Lung (tissue), 12 donors: ENCODE data around the gene OLR1. TPM values are rescaled to one million over a fixed set of nuclear protein-coding genes. Genes with fewer than 3 reads are reported as not detected.

Experiments used
- ATAC-seq: fragments of 200-7000 bp; cut with Tn5 transposase; one replicate; pipeline ENCODE4 v1.9.1; 2020; ENCODE audit warnings: moderate number of reproducible peaks; ENCODE audit not compliant: insufficient read depth, low FRiP score
- DNase-seq, 3 donors: peaks; one replicate each; pipeline ENCODE4 v3.0.0-alpha.2; 2013 to 2017
- H3K27ac ChIP-seq, 2 donors: one replicate each; pipeline ENCODE4 v1.5.1; 2013; ENCODE audit warnings: mild to moderate bottlenecking in 2 of 2, moderate library complexity in 2 of 2, control low read depth in 1 of 2, inconsistent platforms in 1 of 2, low read depth in 1 of 2, low read length in 1 of 2
- H3K27me3 ChIP-seq, 3 donors: one replicate each; pipeline ENCODE4 v1.5.1; 2013; ENCODE audit warnings: low read length in 2 of 3; ENCODE audit not compliant: control insufficient read depth in 3 of 3, insufficient read depth in 3 of 3
- H3K36me3 ChIP-seq, 4 donors: one replicate each; pipeline ENCODE4 v1.5.1; 2013; ENCODE audit warnings: low read length in 4 of 4, mild to moderate bottlenecking in 1 of 4, moderate library complexity in 1 of 4; ENCODE audit not compliant: control insufficient read depth in 4 of 4, insufficient read depth in 4 of 4
- H3K4me1 ChIP-seq, 5 donors: one replicate each; pipeline ENCODE4 v1.5.1; 2013; ENCODE audit warnings: low read length in 5 of 5, mild to moderate bottlenecking in 2 of 5, moderate library complexity in 1 of 5; ENCODE audit not compliant: control insufficient read depth in 5 of 5, insufficient read depth in 5 of 5
- H3K4me3 ChIP-seq: one replicate; pipeline ENCODE4 v1.5.1; 2013; ENCODE audit warnings: mild to moderate bottlenecking, control low read depth, moderate library complexity
- H3K9ac ChIP-seq, 2 donors: one replicate each; pipeline ENCODE4 v1.5.1; 2013; ENCODE audit warnings: low read length in 2 of 2, control low read depth in 1 of 2; ENCODE audit not compliant: insufficient read depth in 1 of 2
- H3K9me3 ChIP-seq, 4 donors: one replicate each; pipeline ENCODE4 v1.5.1; 2013; ENCODE audit warnings: low read length in 3 of 4, mild to moderate bottlenecking in 1 of 4, moderate library complexity in 1 of 4; ENCODE audit not compliant: control insufficient read depth in 4 of 4, insufficient read depth in 3 of 4
- WGBS, 2 donors: extraction: QIAGEN DNeasy Blood & Tissue Kit; methylation state at CpG; one replicate each; pipeline ENCODE4 v1.1.7; 2013; 5-methylcytosine and 5-hydroxymethylcytosine counted together
- polyA plus RNA-seq, 2 donors: library from polyadenylated mRNA; stranded (reverse); fragments of 200-250 nt; gene quantifications; one replicate each; pipeline ENCODE4 v1.2.1, GENCODE V29; 2013
- total RNA-seq, 2 donors: library from RNA; depleted of rRNA in 1 of 2; stranded (reverse); fragments of >200 nt in 1 of 2; gene quantifications; one replicate each; pipeline ENCODE4 v1.2.1, GENCODE V29; 2014 to 2021
- TF ChIP-seq, protein P1 (sequence below): IDR thresholded peaks from 2 replicates; pipeline ENCODE4 v1.5.1; 2012; ENCODE audit warnings: mild to moderate bottlenecking; ENCODE audit errors: control extremely low read depth, extremely low read depth
- donor health status: control.
- donor health status: control.
- donor health status: Bipolar disorder and iron deficiency.
- donor health status: healthy.
- donor health status: DM: yes; HTN: yes; CAD: no.

Gene OLR1
- total and polyA plus RNA-seq, 4 donors: 11.3 to 52.1 (median 21.6) TPM

DNA sequence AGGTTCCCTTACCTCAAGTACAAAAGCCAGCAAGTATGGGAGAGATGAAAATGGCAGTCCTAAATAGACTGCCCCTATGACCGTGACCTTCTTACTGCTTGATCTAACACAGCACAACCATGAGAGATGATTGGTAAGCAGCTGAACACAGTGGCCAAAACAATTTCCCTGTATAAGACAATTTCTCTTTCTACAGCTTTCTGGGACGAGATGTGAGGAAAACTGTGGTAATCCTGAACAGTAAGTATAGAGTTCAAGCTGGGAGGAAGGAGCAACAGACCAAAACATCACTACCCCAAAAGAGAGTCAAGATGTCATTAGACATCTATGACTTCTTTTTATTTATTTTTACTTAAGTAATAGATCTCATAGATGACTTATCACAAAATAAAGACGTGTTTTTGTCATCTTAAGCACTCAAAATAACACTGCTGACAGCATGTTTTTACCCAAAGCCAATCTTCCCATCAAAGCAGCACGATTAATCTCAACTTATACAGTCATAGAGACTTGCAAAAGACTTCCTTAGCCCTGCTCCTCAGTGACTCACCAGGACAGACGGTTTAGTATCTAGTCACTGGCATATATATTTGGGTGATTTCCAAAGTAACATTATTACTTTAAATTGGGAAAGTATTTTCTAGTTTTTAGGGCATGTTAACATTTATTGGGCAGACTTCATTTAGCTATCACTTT is 10.6 kb upstream of the OLR1 start:
- 35 to 47% methylated on average over 5 of the region's 5 CpGs for WGBS, 2 donors
- H3K36me3 ChIP-seq: no peaks in the 10 kb centered on the region

GRCh38 chr12:10179776-10180181 is 7.8 kb upstream of the OLR1 start:
- H3K4me1 ChIP-seq: peaks cover 0 to 10% (median 0%) of the 10 kb centered on the region in 5 donors
- H3K9me3 ChIP-seq: no peaks in the 10 kb centered on the region
- no peak overlapping the region for H3K9ac ChIP-seq
- H3K4me3 ChIP-seq: no peak overlapping the region
- TF ChIP-seq, protein P1, sequence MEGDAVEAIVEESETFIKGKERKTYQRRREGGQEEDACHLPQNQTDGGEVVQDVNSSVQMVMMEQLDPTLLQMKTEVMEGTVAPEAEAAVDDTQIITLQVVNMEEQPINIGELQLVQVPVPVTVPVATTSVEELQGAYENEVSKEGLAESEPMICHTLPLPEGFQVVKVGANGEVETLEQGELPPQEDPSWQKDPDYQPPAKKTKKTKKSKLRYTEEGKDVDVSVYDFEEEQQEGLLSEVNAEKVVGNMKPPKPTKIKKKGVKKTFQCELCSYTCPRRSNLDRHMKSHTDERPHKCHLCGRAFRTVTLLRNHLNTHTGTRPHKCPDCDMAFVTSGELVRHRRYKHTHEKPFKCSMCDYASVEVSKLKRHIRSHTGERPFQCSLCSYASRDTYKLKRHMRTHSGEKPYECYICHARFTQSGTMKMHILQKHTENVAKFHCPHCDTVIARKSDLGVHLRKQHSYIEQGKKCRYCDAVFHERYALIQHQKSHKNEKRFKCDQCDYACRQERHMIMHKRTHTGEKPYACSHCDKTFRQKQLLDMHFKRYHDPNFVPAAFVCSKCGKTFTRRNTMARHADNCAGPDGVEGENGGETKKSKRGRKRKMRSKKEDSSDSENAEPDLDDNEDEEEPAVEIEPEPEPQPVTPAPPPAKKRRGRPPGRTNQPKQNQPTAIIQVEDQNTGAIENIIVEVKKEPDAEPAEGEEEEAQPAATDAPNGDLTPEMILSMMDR: no peak
- H3K27ac ChIP-seq: no peak overlapping the region
- WGBS, 2 donors: 60 to 80% methylated on average over 5 of the region's 5 CpGs
- DNase-seq: no peak
- H3K27me3 ChIP-seq: peaks cover 0 to 7% (median 0%) of the 10 kb centered on the region in 3 donors
- no peak for ATAC-seq
- H3K36me3 ChIP-seq: no peaks in the 10 kb centered on the region

More for the DNA sequence above, 10.6 kb upstream of the OLR1 start:
- Histone ChIP-seq H3K27ac (no peak overlapping the region), H3K9ac (no peak overlapping the region), H3K4me3 (no peak overlapping the region), H3K4me1 (peaks cover 0 to 10% (median 0%) of the 10 kb centered on the region in 5 donors), H3K27me3 (peaks cover 0 to 7% (median 0%) of the 10 kb centered on the region in 3 donors), H3K9me3 (no peaks in the 10 kb centered on the region)
- TF ChIP-seq, protein P1: no peak
- DNase-seq (no peak), ATAC-seq (no peak)

DNA sequence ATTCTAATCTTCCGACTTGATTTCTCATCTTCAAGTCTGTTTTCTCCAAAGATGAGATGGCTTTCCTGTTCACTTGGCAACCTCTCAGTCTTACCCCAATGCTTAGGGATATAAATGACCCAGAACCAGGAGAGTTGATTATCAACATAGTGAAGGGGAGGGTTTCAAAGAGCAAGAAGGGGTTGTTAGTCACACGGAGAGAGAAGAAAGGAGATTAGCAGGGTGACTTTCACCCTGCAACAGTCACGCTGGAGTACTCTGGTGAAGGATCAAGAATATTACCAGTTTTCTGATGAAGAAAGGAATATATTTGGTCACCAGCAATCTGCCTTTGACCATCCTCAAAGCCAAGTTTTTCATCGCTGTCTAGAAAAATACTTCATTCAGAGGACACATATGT is 6.9 kb upstream of the OLR1 start, which contains the start of gene TMEM52B:
Gene TMEM52B, plus strand, starts transcription at position 212 of the 400 bp plus-strand sequence. CDS start 543 bp downstream, outside the sequence.
- Histone ChIP-seq H3K9ac (no peak within 1 kb of the TSS), H3K4me3 (no peak within 1 kb of the TSS), H3K27ac (no peak within 1 kb of the TSS), H3K9me3 (no peaks in the 10 kb centered on the region), H3K4me1 (peaks cover 0 to 4% (median 0%) of the 10 kb centered on the region in 5 donors), H3K36me3 (no peaks in the 10 kb centered on the region), H3K27me3 (peaks cover 0 to 7% (median 0%) of the 10 kb centered on the region in 3 donors)
- WGBS, 2 donors: 78 to 84% methylated on average over 4 of the region's 4 CpGs
- TF ChIP-seq, protein P1: no peak
- ATAC-seq (no peak), DNase-seq (no peak)
